PFSK-1 (cell line): ENCODE measurements around the gene TLR5.

Experiments
- FOXP2 ChIP-seq: optimal IDR thresholded peaks from 2 replicates; pipeline ENCODE3; 2011; ENCODE audit warnings: borderline replicate concordance, control low read depth, inconsistent platforms; ENCODE audit not compliant: insufficient read depth; ENCODE audit errors: extremely low read length, extremely low read depth
- POLR2AphosphoS5 ChIP-seq: IDR thresholded peaks from 2 replicates; pipeline ENCODE4 v1.6.1; 2012; ENCODE audit warnings: low read depth, mild to moderate bottlenecking, control low read depth, low read length, moderate library complexity
- SIN3A ChIP-seq: IDR thresholded peaks from 2 replicates; pipeline ENCODE4 v1.6.1; 2012; ENCODE audit warnings: mild to moderate bottlenecking, low read length, moderate library complexity, borderline replicate concordance; ENCODE audit not compliant: insufficient read depth
- TAF1 ChIP-seq: IDR thresholded peaks from 2 replicates; pipeline ENCODE4 v1.6.1; 2012; ENCODE audit warnings: low read length, control low read depth, borderline replicate concordance; ENCODE audit not compliant: insufficient read depth
- TF ChIP-seq, protein P1 (sequence below), 2 experiments: IDR thresholded peaks; 2 replicates each; pipeline versions ENCODE4 v1.6.1 to v1.8.0; 2011 to 2012; ENCODE audit warnings: low read depth in 2 of 2, low read length in 2 of 2, control low read depth in 1 of 2, inconsistent platforms in 1 of 2, mild to moderate bottlenecking in 1 of 2, moderate library complexity in 1 of 2; ENCODE audit not compliant: insufficient read depth in 1 of 2

The TLR5 gene

DNA sequence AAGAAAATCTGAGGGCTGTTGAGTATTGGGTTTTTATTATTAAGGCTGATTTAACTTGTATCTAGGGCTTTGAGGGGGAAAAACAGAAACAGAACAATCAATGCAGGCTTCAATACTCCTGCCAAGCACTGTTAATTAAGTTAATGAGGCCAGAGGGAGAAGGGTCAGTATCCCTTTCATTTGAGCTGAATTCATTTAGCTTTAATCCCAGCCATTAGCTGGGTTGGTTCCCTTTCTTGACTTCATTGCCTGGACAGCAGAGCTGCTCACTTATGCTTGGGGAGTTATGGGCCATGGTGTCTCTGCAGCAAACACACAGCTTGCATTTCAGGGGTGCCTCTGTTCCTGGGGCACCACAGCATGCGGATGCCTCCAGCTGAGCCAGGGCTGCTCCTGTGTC is 16.3 kb downstream of the TLR5 start:
- TF ChIP-seq POLR2AphosphoS5 = no peak
- TF ChIP-seq FOXP2 = no peak
- TF ChIP-seq, protein P1, sequence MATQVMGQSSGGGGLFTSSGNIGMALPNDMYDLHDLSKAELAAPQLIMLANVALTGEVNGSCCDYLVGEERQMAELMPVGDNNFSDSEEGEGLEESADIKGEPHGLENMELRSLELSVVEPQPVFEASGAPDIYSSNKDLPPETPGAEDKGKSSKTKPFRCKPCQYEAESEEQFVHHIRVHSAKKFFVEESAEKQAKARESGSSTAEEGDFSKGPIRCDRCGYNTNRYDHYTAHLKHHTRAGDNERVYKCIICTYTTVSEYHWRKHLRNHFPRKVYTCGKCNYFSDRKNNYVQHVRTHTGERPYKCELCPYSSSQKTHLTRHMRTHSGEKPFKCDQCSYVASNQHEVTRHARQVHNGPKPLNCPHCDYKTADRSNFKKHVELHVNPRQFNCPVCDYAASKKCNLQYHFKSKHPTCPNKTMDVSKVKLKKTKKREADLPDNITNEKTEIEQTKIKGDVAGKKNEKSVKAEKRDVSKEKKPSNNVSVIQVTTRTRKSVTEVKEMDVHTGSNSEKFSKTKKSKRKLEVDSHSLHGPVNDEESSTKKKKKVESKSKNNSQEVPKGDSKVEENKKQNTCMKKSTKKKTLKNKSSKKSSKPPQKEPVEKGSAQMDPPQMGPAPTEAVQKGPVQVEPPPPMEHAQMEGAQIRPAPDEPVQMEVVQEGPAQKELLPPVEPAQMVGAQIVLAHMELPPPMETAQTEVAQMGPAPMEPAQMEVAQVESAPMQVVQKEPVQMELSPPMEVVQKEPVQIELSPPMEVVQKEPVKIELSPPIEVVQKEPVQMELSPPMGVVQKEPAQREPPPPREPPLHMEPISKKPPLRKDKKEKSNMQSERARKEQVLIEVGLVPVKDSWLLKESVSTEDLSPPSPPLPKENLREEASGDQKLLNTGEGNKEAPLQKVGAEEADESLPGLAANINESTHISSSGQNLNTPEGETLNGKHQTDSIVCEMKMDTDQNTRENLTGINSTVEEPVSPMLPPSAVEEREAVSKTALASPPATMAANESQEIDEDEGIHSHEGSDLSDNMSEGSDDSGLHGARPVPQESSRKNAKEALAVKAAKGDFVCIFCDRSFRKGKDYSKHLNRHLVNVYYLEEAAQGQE (IDR thresholded peaks at IDR 0.05; ENCODE audit: insufficient read depth in 1 of 2, low read depth in 2 of 2, low read length in 2 of 2) = no peak

DNA sequence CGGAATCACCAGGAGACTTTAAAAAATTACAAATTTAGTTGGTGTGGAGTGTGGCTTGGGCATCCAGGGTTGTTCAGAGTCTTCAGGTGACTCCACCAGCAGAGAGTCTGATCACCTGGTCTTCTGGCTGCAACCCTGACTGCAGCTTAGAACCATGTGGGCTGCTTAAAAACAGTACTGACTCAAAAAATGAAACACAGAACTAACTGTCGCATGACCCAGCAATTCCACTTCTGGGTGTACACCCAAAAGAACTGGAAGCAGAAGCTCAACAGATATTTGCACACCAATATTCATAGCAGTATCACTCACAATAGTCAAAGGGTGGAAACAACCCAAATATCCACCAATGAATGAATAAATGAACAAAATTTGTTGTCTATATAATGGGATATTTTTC is 17.3 kb downstream of the TLR5 start:
- TF ChIP-seq FOXP2 (no peak), SIN3A (no peak), TAF1 (no peak), POLR2AphosphoS5 (no peak)
- TF ChIP-seq, protein P1 (IDR thresholded peaks at IDR 0.05; ENCODE audit: insufficient read depth in 1 of 2, low read depth in 2 of 2, low read length in 2 of 2) = no peak

DNA sequence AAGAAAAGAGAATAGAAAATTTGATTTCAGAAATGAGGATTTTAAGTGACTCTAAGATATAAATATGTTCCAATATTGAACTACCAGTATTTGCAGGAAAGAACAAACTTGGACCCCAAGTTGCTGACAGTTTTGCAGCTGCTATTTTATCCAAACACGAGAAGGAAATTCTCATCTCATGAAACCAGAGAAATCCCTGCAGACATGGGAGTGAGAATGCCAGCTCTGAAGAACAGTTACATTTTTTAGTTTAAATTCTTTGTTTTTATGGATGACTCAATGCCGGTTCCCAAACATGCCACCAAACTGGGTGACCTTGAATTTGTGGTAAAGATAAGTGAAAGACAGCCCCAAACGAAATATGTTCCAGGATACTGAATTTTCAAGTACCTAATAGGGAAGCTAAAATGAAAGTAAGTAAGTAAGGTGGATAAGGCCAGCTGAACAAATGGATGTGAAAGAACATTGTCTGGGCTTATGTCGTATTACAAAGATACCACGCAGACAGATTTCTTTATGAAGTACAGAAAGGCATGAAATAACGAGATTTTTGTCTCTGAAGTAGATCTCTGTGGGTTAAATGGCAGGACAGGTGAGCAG is 19.9 kb downstream of the TLR5 start:
- no peak for TF ChIP-seq TAF1
- TF ChIP-seq, protein P1 (IDR thresholded peaks at IDR 0.05; ENCODE audit: insufficient read depth in 1 of 2, low read depth in 2 of 2, low read length in 2 of 2) = no peak
- no peak for TF ChIP-seq POLR2AphosphoS5
- TF ChIP-seq FOXP2 = no peak
- no peak for TF ChIP-seq SIN3A

DNA sequence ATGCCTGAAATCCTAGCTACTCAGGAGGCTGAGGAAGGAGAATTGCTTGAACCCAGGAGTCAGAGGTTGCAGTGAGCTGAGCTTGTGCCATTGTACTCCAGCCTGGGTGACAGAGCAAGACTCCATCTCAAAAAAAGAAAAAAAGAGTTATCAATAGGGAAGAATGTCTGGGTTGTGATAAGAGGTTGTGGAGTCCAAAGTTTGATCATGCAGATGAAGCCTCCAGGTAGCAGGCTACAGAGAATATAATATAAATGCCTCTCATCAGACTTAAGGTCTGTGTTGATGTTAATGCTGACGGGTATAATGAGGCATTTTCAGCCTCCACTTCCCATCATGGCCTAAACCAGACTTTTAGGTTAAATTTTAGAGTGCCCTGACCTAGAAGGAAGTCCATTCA is 24.6 kb downstream of the TLR5 start:
- TF ChIP-seq TAF1 = no peak
- no peak for TF ChIP-seq SIN3A
- TF ChIP-seq, protein P1 (IDR thresholded peaks at IDR 0.05; ENCODE audit: insufficient read depth in 1 of 2, low read depth in 2 of 2, low read length in 2 of 2) = no peak
- no peak for TF ChIP-seq POLR2AphosphoS5
- TF ChIP-seq FOXP2 = no peak

DNA sequence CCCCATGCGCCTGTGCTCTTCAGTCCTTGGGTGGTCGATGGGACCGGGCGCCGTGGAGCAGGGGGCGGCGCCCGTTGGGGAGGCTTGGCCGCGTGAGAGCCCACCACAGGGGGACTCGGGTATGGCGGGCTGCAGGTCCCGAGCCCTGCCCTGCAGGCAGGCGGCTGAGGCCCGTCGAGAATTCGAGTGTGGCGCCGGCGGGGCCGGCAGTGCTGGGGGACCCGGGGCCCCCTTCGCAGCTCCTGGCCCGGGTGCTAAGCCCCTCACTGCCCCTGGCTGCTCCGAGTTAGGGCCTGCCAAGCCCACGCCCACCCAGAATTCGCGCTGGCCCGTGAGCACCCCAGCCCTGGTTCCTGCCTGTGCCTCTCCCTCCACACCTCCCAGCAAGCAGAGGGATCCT is 26.1 kb downstream of the TLR5 start:
- TF ChIP-seq, protein P1 (IDR thresholded peaks at IDR 0.05; ENCODE audit: insufficient read depth in 1 of 2, low read depth in 2 of 2, low read length in 2 of 2) = no peak
- no peak for TF ChIP-seq SIN3A
- TF ChIP-seq POLR2AphosphoS5 = no peak
- TF ChIP-seq TAF1 = no peak
- no peak for TF ChIP-seq FOXP2
